Glutamatergic neuron (in vitro differentiated cells): ENCODE measurements around the gene STX1B. TPM values are rescaled to one million over a fixed set of nuclear protein-coding genes. Genes with fewer than 3 reads are reported as not detected.
"Not testable (repeated sequence)": the region's sequence is repeated elsewhere in the genome, so short reads cannot be mapped to it uniquely, and the experiment has no call there.

Experiments used
- DNase-seq: peaks from one replicate; pipeline ENCODE4 v3.0.0; 2022
- H3K27ac Mint-ChIP-seq: one replicate; pipeline ENCODE4 v1.8.0; 2020; ENCODE audit warnings: mild to moderate bottlenecking, mixed read lengths, inconsistent platforms; ENCODE audit not compliant: unreplicated experiment
- H3K27me3 Mint-ChIP-seq: one replicate; pipeline ENCODE4 v1.8.0; 2020; ENCODE audit warnings: mild to moderate bottlenecking, moderate library complexity, mixed read lengths, inconsistent platforms; ENCODE audit not compliant: unreplicated experiment
- H3K36me3 Mint-ChIP-seq: one replicate; pipeline ENCODE4 v1.8.0; 2020; ENCODE audit warnings: mild to moderate bottlenecking, mixed read lengths, inconsistent platforms; ENCODE audit not compliant: unreplicated experiment
- H3K4me1 Mint-ChIP-seq: one replicate; pipeline ENCODE4 v1.8.0; 2020; ENCODE audit warnings: mild to moderate bottlenecking, low read depth, mixed read lengths, inconsistent platforms; ENCODE audit not compliant: unreplicated experiment
- H3K4me3 Mint-ChIP-seq: one replicate; pipeline ENCODE4 v1.8.0; 2020; ENCODE audit warnings: mild to moderate bottlenecking, mixed read lengths, inconsistent platforms; ENCODE audit not compliant: unreplicated experiment
- H3K9me3 Mint-ChIP-seq: one replicate; pipeline ENCODE4 v1.8.0; 2020; ENCODE audit warnings: mild to moderate bottlenecking, moderate library complexity, mixed read lengths, inconsistent platforms; ENCODE audit not compliant: unreplicated experiment
- CTCF ChIP-seq: fragments of 200-600 bp; sonication (generic); IDR thresholded peaks from one replicate; pipeline ENCODE4 v1.5.0; 2021; ENCODE audit not compliant: partially characterized antibody, unreplicated experiment
- total RNA-seq: library from RNA; stranded (reverse); fragmentation: NEBNext Ultra II Directional; extraction: Animal tissue kit (Norgen Biotek cat#: 25700); gene quantifications from one replicate; pipeline ENCODE4 v1.2.1, GENCODE V29; 2021; ENCODE audit not compliant: unreplicated experiment

STX1B gene
- total RNA-seq, 1 donor from 2014 or later = 51.6 TPM

GRCh38 chr16:31023252-31023602, 12.8 kb upstream of the STX1B start:
- H3K4me3 Mint-ChIP-seq = no peak overlapping the region
- no peaks in the 10 kb centered on the region for H3K9me3 Mint-ChIP-seq
- no peak overlapping the region for H3K27ac Mint-ChIP-seq
- H3K36me3 Mint-ChIP-seq = no peaks in the 10 kb centered on the region
- DNase-seq = no peak
- H3K27me3 Mint-ChIP-seq = peaks cover 3% of the 10 kb centered on the region
- no peaks in the 10 kb centered on the region for H3K4me1 Mint-ChIP-seq
- TF ChIP-seq CTCF = no peak

- H3K4me1 Mint-ChIP-seq = no peaks in the 10 kb centered on the region
- peaks cover 3% of the 10 kb centered on the region for H3K27me3 Mint-ChIP-seq
- TF ChIP-seq CTCF = no peak
- no peaks in the 10 kb centered on the region for H3K36me3 Mint-ChIP-seq
- H3K9me3 Mint-ChIP-seq = no peaks in the 10 kb centered on the region
- DNase-seq = no peak
- no peak overlapping the region for H3K27ac Mint-ChIP-seq
- no peak overlapping the region for H3K4me3 Mint-ChIP-seq
Observed at GRCh38 chr16:31022544-31023251, 12.3 kb upstream of the STX1B start.

GRCh38 chr16:31020536-31020935, 10.1 kb upstream of the STX1B start:
- Mint-ChIP-seq H3K27ac (no peak overlapping the region), H3K9me3 (peaks cover 2% of the 10 kb centered on the region), H3K4me1 (no peaks in the 10 kb centered on the region), H3K36me3 (no peaks in the 10 kb centered on the region), H3K4me3 (no peak overlapping the region), H3K27me3 (peaks cover 3% of the 10 kb centered on the region)
- DNase-seq = no peak
- TF ChIP-seq CTCF = no peak

GRCh38 chr16:31017756-31018155, 7.3 kb upstream of the STX1B start:
- H3K9me3 Mint-ChIP-seq, H3K27ac Mint-ChIP-seq, H3K4me3 Mint-ChIP-seq, DNase-seq, H3K4me1 Mint-ChIP-seq, H3K27me3 Mint-ChIP-seq, H3K36me3 Mint-ChIP-seq: not testable (repeated sequence)

DNA sequence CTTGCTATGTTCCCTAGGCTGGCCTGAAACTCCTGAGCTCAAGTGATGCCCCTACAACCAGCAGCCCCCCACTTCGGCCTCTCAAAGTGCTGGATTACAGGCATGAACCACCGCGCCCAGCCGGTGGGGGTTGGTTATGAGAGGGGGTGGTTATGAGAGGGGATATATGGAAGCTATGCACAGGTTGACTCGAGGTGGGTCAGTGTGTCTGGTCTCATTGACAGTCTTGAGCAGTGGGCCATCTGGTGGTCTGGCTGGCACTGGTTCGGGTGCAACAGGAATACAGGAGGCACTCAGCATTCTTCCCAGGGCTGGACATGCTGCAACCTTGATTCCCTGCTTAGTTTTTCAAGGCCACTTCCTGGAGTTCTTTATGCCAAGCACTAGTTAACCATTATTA, 5.6 kb upstream of the STX1B start:
- no peak for DNase-seq
- Mint-ChIP-seq H3K4me1 (no peaks in the 10 kb centered on the region), H3K4me3 (no peak overlapping the region), H3K36me3 (no peaks in the 10 kb centered on the region), H3K9me3 (peaks cover 4% of the 10 kb centered on the region), H3K27me3 (peaks cover 10% of the 10 kb centered on the region), H3K27ac (peak overlapping the region; percentile 55)
- no peak for TF ChIP-seq CTCF

GRCh38 chr16:31013292-31013691, 2.9 kb upstream of the STX1B start:
- not testable (repeated sequence) for H3K27ac Mint-ChIP-seq, H3K4me1 Mint-ChIP-seq, DNase-seq, H3K27me3 Mint-ChIP-seq, H3K4me3 Mint-ChIP-seq, H3K36me3 Mint-ChIP-seq, H3K9me3 Mint-ChIP-seq

DNA sequence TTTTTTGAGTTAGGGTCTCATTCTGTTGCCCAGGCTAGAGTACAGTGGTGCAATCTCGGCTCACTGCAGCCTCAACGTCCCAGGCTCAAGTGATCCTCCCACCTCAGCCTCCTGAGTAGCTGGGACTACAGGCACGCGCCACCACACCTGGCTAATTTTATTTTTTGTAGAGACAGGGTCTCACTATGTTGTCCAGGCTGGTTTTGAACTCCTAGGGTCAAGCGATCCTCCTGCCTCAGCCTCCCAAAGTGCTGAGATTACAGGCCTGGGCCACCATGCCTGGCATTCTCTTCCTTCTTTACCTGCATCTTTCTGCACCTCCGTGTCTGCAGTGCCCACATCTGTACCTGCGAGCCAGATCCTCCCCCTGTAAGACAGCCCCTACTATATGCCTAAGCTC, 1.4 kb upstream of the STX1B start:
- not testable (repeated sequence) for H3K4me1 Mint-ChIP-seq, H3K27me3 Mint-ChIP-seq, H3K9me3 Mint-ChIP-seq, H3K27ac Mint-ChIP-seq, H3K36me3 Mint-ChIP-seq, DNase-seq
- peak overlapping the region; percentile 84 for H3K4me3 Mint-ChIP-seq
